SK-N-SH (cell line): Measurements from ENCODE around the gene PLCH1. TPM values are rescaled to one million over a fixed set of nuclear protein-coding genes. Genes with fewer than 3 reads are reported as not detected.

ENCODE experiments used
- CTCF ChIA-PET: fragments of 300-600, 350-600 bp; formaldehyde crosslinking; extraction: SDS; loops from one replicate; lab custom pipeline; 2021; lab: Yijun Ruan, JAX
- POLR2A ChIA-PET: fragments of 350-600 bp; sonication (Branson Sonifier 250); formaldehyde crosslinking; extraction: SDS; loops from one replicate; lab custom pipeline; 2020; ENCODE audit warnings: antibody characterized with exemption, inconsistent platforms; lab: Yijun Ruan, JAX
- DNase-seq: peaks from one replicate; pipeline ENCODE4 v3.0.0; 2012
- H2AFZ ChIP-seq: fragments of 200-600 bp; sonication (generic); 2 replicates; pipeline ENCODE4 v1.8.1; 2016; ENCODE audit warnings: antibody characterized with exemption, mild to moderate bottlenecking, low read depth
- H3F3A ChIP-seq: fragments of 200-600 bp; sonication (generic); replicated peaks from 2 replicates; pipeline ENCODE3; 2016; ENCODE audit warnings: antibody characterized with exemption, mild to moderate bottlenecking; ENCODE audit not compliant: insufficient read depth
- H3K27ac ChIP-seq, 2 experiments: fragments of 200-500 bp in 1 of 2; fragments of 200-600 bp in 1 of 2; sonication (Bioruptor generic) in 1 of 2; sonication (generic), shearing (Covaris generic) in 1 of 2; 2 replicates each; pipeline versions ENCODE4 v1.5.1 to v1.6.1; 2014 to 2016; ENCODE audit warnings: low read depth in 2 of 2, inconsistent platforms in 1 of 2, low read length in 1 of 2, mild to moderate bottlenecking in 1 of 2, mixed read lengths in 1 of 2
- H3K27me3 ChIP-seq: fragments of 200-600 bp; sonication (generic), shearing (Covaris generic); 2 replicates; pipeline ENCODE4 v1.6.1; 2016; ENCODE audit warnings: mixed run types; ENCODE audit not compliant: insufficient read depth
- H3K36me3 ChIP-seq, 2 experiments: fragments of 200-500 bp in 1 of 2; fragments of 200-600 bp in 1 of 2; sonication (Bioruptor generic) in 1 of 2; sonication (generic) in 1 of 2; replicated peaks in 1 of 2; 2 replicates each; pipeline versions ENCODE3 to v1.5.1; 2014 to 2016; ENCODE audit warnings: low read length in 1 of 2, mild to moderate bottlenecking in 1 of 2; ENCODE audit not compliant: insufficient read depth in 2 of 2, control insufficient read depth in 1 of 2
- H3K4me1 ChIP-seq, 2 experiments: fragments of 200-500 bp in 1 of 2; fragments of 200-600 bp in 1 of 2; sonication (Bioruptor generic) in 1 of 2; sonication (generic), shearing (Covaris generic) in 1 of 2; 2 replicates each; pipeline versions ENCODE4 v1.5.1 to v1.6.1; 2014 to 2016; ENCODE audit warnings: low read depth in 1 of 2, low read length in 1 of 2, mixed run types in 1 of 2; ENCODE audit not compliant: insufficient read depth in 2 of 2, control insufficient read depth in 1 of 2
- H3K4me2 ChIP-seq: fragments of 200-600 bp; sonication (generic), shearing (Covaris generic); 2 replicates; pipeline ENCODE4 v1.6.1; 2017; ENCODE audit warnings: mixed run types
- H3K4me3 ChIP-seq, 2 experiments: fragments of 200-500 bp in 1 of 2; fragments of 200-600 bp in 1 of 2; sonication (Bioruptor generic) in 1 of 2; sonication (generic), shearing (Covaris generic) in 1 of 2; 2 replicates each; pipeline versions ENCODE4 v1.5.1 to v1.8.1; 2014 to 2016; ENCODE audit warnings: low read depth in 2 of 2, inconsistent platforms in 1 of 2, low read length in 1 of 2, mild to moderate bottlenecking in 1 of 2, mixed read lengths in 1 of 2, moderate library complexity in 1 of 2
- H3K79me2 ChIP-seq: fragments of 200-600 bp; sonication (generic); 2 replicates; pipeline ENCODE4 v1.8.1; 2017; ENCODE audit warnings: mild to moderate bottlenecking; ENCODE audit not compliant: insufficient read depth
- H3K9ac ChIP-seq: fragments of 200-600 bp; sonication (generic); 2 replicates; pipeline ENCODE4 v1.6.1; 2017; ENCODE audit warnings: mixed run types
- H3K9me2 ChIP-seq: fragments of 200-600 bp; sonication (generic); 2 replicates; pipeline ENCODE4 v1.6.1; 2017; ENCODE audit warnings: mixed run types
- H3K9me3 ChIP-seq: fragments of 200-600 bp; sonication (generic); 2 replicates; pipeline ENCODE4 v1.6.1; 2017; ENCODE audit warnings: mixed run types, mild to moderate bottlenecking, moderate library complexity
- H4K20me1 ChIP-seq: fragments of 200-600 bp; sonication (generic); 2 replicates; pipeline ENCODE4 v1.6.1; 2017; ENCODE audit warnings: mild to moderate bottlenecking, mixed run types; ENCODE audit not compliant: insufficient read depth
- ELF1 ChIP-seq: IDR thresholded peaks from 2 replicates; pipeline ENCODE4 v1.4.0; 2012
- EP300 ChIP-seq, 2 experiments: IDR thresholded peaks; 2 replicates each; pipeline versions ENCODE4 v1.4.0 to v1.6.1; 2012; ENCODE audit warnings: borderline replicate concordance in 1 of 2, low read depth in 1 of 2, low read length in 1 of 2
- EZH2phosphoT487 ChIP-seq: fragments of 200-600 bp; sonication (generic); IDR thresholded peaks from 2 replicates; pipeline ENCODE4 v1.6.1; 2017; ENCODE audit warnings: low read depth, mixed run types, mild to moderate bottlenecking, antibody characterized with exemption, moderate library complexity, borderline replicate concordance
- FOSL2 ChIP-seq: IDR thresholded peaks from 2 replicates; pipeline ENCODE4 v1.4.0; 2012; ENCODE audit warnings: low read depth, mild to moderate bottlenecking, moderate library complexity, borderline replicate concordance
- FOXJ3 ChIP-seq: sonication (generic); formaldehyde crosslinking; IDR thresholded peaks from 2 replicates; pipeline ENCODE4 v1.5.1; 2020; ENCODE audit warnings: mild to moderate bottlenecking, missing genetic modification reagents
- FOXM1 ChIP-seq: IDR thresholded peaks from 2 replicates; pipeline ENCODE4 v1.4.0; 2012; ENCODE audit warnings: low read depth, mild to moderate bottlenecking
- GATA2 ChIP-seq: sonication (generic); formaldehyde crosslinking; IDR thresholded peaks from 2 replicates; pipeline ENCODE4 v1.5.0; 2020; ENCODE audit warnings: mild to moderate bottlenecking, missing genetic modification reagents
- MEF2A ChIP-seq: IDR thresholded peaks from 2 replicates; pipeline ENCODE4 v1.4.0; 2012; ENCODE audit warnings: low read depth, borderline replicate concordance
- MXI1 ChIP-seq: IDR thresholded peaks from 2 replicates; pipeline ENCODE4 v1.6.1; 2012; ENCODE audit warnings: mild to moderate bottlenecking, low read depth, low read length, improper control_type of control experiment
- NFIC ChIP-seq: IDR thresholded peaks from 2 replicates; pipeline ENCODE4 v1.4.0; 2012; ENCODE audit warnings: borderline replicate concordance
- POLR2AphosphoS5 ChIP-seq: IDR thresholded peaks from 2 replicates; pipeline ENCODE4 v1.6.1; 2012; ENCODE audit warnings: low read depth, low read length
- RCOR1 ChIP-seq: fragments of 150-350 bp; IDR thresholded peaks from 2 replicates; pipeline ENCODE4 v1.6.1; 2017; ENCODE audit warnings: antibody characterized with exemption, low read length
- RFX5 ChIP-seq: IDR thresholded peaks from 2 replicates; pipeline ENCODE4 v1.6.1; 2012; ENCODE audit warnings: mild to moderate bottlenecking, improper control_type of control experiment, low read length
- SIN3A ChIP-seq: IDR thresholded peaks from 2 replicates; pipeline ENCODE4 v1.6.1; 2012; ENCODE audit warnings: low read depth, mild to moderate bottlenecking, low read length, moderate library complexity, borderline replicate concordance
- TAF1 ChIP-seq: IDR thresholded peaks from 2 replicates; pipeline ENCODE4 v1.6.1; 2012; ENCODE audit warnings: low read depth, mild to moderate bottlenecking, low read length, moderate library complexity, borderline replicate concordance
- TEAD4 ChIP-seq: IDR thresholded peaks from 2 replicates; pipeline ENCODE4 v1.4.0; 2012; ENCODE audit warnings: mild to moderate bottlenecking, borderline replicate concordance; ENCODE audit not compliant: insufficient read depth
- WGBS: methylation state at CpG from one replicate; pipeline ENCODE4 v1.1.6; 2017; ENCODE audit warnings: low lambda C conversion rate; 5-methylcytosine and 5-hydroxymethylcytosine counted together
- polyA plus RNA-seq, 3 experiments: library from polyadenylated mRNA; depleted of rRNA; stranded (reverse); fragments of >200 nt; gene quantifications; 2 replicates each; pipeline ENCODE4 v1.2.3, GENCODE V29; 2012
- TF ChIP-seq, protein P1 (sequence below): fragments of 150-350 bp; IDR thresholded peaks from 2 replicates; pipeline ENCODE4 v1.6.1; 2017; ENCODE audit warnings: antibody characterized with exemption, low read length, low read depth, borderline replicate concordance
- TF ChIP-seq, protein P2 (sequence below): IDR thresholded peaks from 2 replicates; pipeline ENCODE4; 2012
- TF ChIP-seq, protein P3 (sequence below): IDR thresholded peaks from 2 replicates; pipeline ENCODE4 v1.4.0; 2012; ENCODE audit warnings: low read depth
- TF ChIP-seq, protein P4 (sequence below): fragments of 200-600 bp; sonication (generic); IDR thresholded peaks from 2 replicates; pipeline ENCODE4 v1.6.1; 2017; ENCODE audit warnings: antibody characterized with exemption, mild to moderate bottlenecking, moderate library complexity

Gene PLCH1
- polyA plus RNA-seq, 1 of the 3 experiments (the other 2 are of a cell fraction) = 0.26 TPM

DNA sequence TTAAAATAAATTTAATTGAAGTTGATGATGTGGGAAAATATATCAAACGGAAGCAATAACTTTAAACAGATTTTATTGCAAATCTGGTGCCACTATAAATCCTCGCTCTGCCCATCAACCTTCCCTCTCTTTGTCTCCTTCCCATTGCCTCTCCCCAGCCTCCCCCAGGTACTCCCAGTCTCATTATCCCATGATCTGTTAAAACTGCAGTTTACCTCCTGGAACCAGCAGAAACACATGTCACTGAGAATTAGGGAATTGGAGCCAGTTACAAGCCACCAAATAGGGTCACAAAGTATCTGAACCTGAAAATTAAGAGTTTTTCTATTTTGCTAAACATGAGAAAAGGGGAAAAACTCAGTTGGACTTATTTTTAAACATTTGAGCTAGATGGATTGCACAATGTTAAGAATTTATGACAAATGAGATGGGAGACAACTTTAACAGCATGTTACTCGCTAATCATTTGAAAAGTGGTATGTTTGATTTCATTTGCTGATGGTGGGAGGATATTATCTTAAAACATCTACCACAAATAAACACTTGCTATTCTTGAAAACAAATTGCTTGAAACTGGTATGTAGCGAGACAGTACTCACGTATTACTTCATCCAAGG lies 2.4 kb downstream of the PLCH1 start:
- H3K27me3 ChIP-seq = peaks cover 13% of the 10 kb centered on the region; the same call in 1 of the 2 replicates
- no peak overlapping the region for H2AFZ ChIP-seq
- CTCF ChIA-PET = no interaction called here
- no peak overlapping the region for H3K9ac ChIP-seq
- no peak overlapping the region for H3K4me3 ChIP-seq
- no peaks in the 10 kb centered on the region for H3F3A ChIP-seq
- no peaks in the 10 kb centered on the region for H3K79me2 ChIP-seq
- 93% methylated on average over 5 of the region's 5 CpGs for WGBS
- no peak for DNase-seq
- H3K4me2 ChIP-seq = no peak overlapping the region
- TF ChIP-seq MXI1 = no peak
- TF ChIP-seq MEF2A = no peak
- TF ChIP-seq FOXM1 = no peak
- TF ChIP-seq FOSL2 = no peak
- TF ChIP-seq RCOR1 = no peak
- TF ChIP-seq SIN3A = no peak
- no peak for TF ChIP-seq EZH2phosphoT487
- no peak for TF ChIP-seq FOXJ3 (CRISPR knock-in tag)
- TF ChIP-seq, protein P1, sequence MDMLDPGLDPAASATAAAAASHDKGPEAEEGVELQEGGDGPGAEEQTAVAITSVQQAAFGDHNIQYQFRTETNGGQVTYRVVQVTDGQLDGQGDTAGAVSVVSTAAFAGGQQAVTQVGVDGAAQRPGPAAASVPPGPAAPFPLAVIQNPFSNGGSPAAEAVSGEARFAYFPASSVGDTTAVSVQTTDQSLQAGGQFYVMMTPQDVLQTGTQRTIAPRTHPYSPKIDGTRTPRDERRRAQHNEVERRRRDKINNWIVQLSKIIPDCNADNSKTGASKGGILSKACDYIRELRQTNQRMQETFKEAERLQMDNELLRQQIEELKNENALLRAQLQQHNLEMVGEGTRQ = no peak
- TF ChIP-seq, protein P2, sequence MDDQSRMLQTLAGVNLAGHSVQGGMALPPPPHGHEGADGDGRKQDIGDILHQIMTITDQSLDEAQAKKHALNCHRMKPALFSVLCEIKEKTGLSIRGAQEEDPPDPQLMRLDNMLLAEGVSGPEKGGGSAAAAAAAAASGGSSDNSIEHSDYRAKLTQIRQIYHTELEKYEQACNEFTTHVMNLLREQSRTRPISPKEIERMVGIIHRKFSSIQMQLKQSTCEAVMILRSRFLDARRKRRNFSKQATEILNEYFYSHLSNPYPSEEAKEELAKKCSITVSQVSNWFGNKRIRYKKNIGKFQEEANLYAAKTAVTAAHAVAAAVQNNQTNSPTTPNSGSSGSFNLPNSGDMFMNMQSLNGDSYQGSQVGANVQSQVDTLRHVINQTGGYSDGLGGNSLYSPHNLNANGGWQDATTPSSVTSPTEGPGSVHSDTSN = no peak
- TF ChIP-seq NFIC = no peak
- TF ChIP-seq, all 33 proteins: peak for 0
- H3K4me1 ChIP-seq = peaks cover 0 to 6% of the 10 kb centered on the region in 2 experiments; a peak in 1 of 4 replicates
- no peak overlapping the region for H3K27ac ChIP-seq
- H4K20me1 ChIP-seq = no peaks in the 10 kb centered on the region
- H3K9me2 ChIP-seq = no peaks in the 10 kb centered on the region
- POLR2A ChIA-PET = no interaction called here
- no peaks in the 10 kb centered on the region for H3K9me3 ChIP-seq
- H3K36me3 ChIP-seq = no peaks in the 10 kb centered on the region

DNA sequence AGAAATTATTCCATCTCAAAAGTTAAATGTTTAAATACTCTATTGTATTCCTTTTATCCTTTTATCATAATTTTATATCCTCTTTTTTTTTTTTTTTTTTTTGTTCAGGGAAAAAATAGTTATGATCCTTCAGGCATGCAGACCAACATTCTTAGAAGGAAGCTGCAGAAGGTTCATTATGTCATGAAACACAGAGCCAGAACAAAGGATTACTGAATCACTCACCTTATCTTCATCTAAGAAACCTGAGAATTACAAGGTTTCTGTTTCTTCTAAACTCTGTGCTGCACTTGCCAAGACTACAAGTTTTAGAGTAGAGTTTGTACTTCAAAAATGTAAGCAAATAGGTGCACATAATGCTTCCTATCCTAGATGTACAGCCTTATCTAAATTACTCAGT lies 3.3 kb downstream of the PLCH1 start:
- Histone ChIP-seq H4K20me1 (no peaks in the 10 kb centered on the region), H3K27ac (no peak overlapping the region), H3K4me2 (no peak overlapping the region), H3K4me1 (peaks cover 0 to 6% of the 10 kb centered on the region in 2 experiments; a peak in 1 of 4 replicates), H3F3A (no peaks in the 10 kb centered on the region), H2AFZ (no peak overlapping the region), H3K27me3 (peaks cover 13% of the 10 kb centered on the region; the same call in 1 of the 2 replicates), H3K9ac (no peak overlapping the region), H3K79me2 (no peaks in the 10 kb centered on the region), H3K36me3 (no peaks in the 10 kb centered on the region), H3K4me3 (no peak overlapping the region), H3K9me2 (no peaks in the 10 kb centered on the region), H3K9me3 (no peaks in the 10 kb centered on the region)
- ChIA-PET POLR2A (no interaction called here), CTCF (interaction anchor here (0.9 kb wide), 1 partner anchor 65 kb away, joined by 3 read pairs; the partner anchor contains the start of gene C3orf33)
- DNase-seq = no peak
- TF ChIP-seq MEF2A (no peak), ELF1 (no peak), NFIC (no peak), EP300 (IDR thresholded peaks at IDR 0.05; ENCODE audit: borderline replicate concordance in 1 of 2, low read depth in 1 of 2, low read length in 1 of 2) (no peak), TAF1 (no peak), TEAD4 (no peak), RFX5 (no peak), POLR2AphosphoS5 (no peak), GATA2 (CRISPR knock-in tag) (no peak)
- TF ChIP-seq, protein P3, sequence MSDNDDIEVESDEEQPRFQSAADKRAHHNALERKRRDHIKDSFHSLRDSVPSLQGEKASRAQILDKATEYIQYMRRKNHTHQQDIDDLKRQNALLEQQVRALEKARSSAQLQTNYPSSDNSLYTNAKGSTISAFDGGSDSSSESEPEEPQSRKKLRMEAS = no peak
- TF ChIP-seq, protein P4, sequence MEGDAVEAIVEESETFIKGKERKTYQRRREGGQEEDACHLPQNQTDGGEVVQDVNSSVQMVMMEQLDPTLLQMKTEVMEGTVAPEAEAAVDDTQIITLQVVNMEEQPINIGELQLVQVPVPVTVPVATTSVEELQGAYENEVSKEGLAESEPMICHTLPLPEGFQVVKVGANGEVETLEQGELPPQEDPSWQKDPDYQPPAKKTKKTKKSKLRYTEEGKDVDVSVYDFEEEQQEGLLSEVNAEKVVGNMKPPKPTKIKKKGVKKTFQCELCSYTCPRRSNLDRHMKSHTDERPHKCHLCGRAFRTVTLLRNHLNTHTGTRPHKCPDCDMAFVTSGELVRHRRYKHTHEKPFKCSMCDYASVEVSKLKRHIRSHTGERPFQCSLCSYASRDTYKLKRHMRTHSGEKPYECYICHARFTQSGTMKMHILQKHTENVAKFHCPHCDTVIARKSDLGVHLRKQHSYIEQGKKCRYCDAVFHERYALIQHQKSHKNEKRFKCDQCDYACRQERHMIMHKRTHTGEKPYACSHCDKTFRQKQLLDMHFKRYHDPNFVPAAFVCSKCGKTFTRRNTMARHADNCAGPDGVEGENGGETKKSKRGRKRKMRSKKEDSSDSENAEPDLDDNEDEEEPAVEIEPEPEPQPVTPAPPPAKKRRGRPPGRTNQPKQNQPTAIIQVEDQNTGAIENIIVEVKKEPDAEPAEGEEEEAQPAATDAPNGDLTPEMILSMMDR = no peak
